GM19239 (cell line): ENCODE results near the gene USP32.

ENCODE experiments used
- DNase-seq: peaks from one replicate; pipeline ENCODE4 v3.0.0; 2011; ENCODE audit warnings: low spot score; ENCODE audit not compliant: insufficient read length
- FAIRE-seq: peaks from 2 replicates; lab custom pipeline; 2011; peaks lifted over from hg19 to GRCh38; lab: Jason Lieb, UNC

Gene USP32

GRCh38 chr17:60163108-60163784 lies 228.7 kb downstream of the USP32 start:
- DNase-seq = no peak

GRCh38 chr17:60161598-60162330 lies 230.2 kb downstream of the USP32 start:
- DNase-seq = no peak
- FAIRE-seq = no peak

More at GRCh38 chr17:60163108-60163784, 228.7 kb downstream of the USP32 start:
- no peak for FAIRE-seq

- no peak for FAIRE-seq
- no peak for DNase-seq
Measured at GRCh38 chr17:60160829-60161501, 231.0 kb downstream of the USP32 start.

- DNase-seq = no peak
- no peak for FAIRE-seq
Measured at GRCh38 chr17:60159479-60159866, 232.5 kb downstream of the USP32 start.

- DNase-seq = no peak
Measured at GRCh38 chr17:60158751-60159478, 233.0 kb downstream of the USP32 start.

GRCh38 chr17:60157487-60158040 lies 234.4 kb downstream of the USP32 start:
- no peak for FAIRE-seq
- DNase-seq = no peak

More at GRCh38 chr17:60158751-60159478, 233.0 kb downstream of the USP32 start:
- FAIRE-seq = no peak

GRCh38 chr17:60156746-60157145 lies 235.2 kb downstream of the USP32 start:
- no peak for FAIRE-seq

GRCh38 chr17:60155815-60156214 lies 236.1 kb downstream of the USP32 start:
- DNase-seq (no peak), FAIRE-seq (no peak)

More at GRCh38 chr17:60156746-60157145, 235.2 kb downstream of the USP32 start:
- DNase-seq = no peak

GRCh38 chr17:60155427-60155814 lies 236.5 kb downstream of the USP32 start:
- DNase-seq (no peak), FAIRE-seq (no peak)

GRCh38 chr17:60154616-60155426 lies 237.1 kb downstream of the USP32 start:
- DNase-seq (no peak), FAIRE-seq (no peak)

GRCh38 chr17:60153606-60154390 lies 238.1 kb downstream of the USP32 start:
- DNase-seq = no peak
- FAIRE-seq = no peak

- peak; percentile 53 for DNase-seq
- peak; percentile 80 for FAIRE-seq
Measured at GRCh38 chr17:60151355-60151754, 240.6 kb downstream of the USP32 start.

- no peak for FAIRE-seq
- DNase-seq = no peak
Measured at GRCh38 chr17:60149691-60150582, 242.0 kb downstream of the USP32 start, which contains the start of gene CA4. Gene CA4, plus strand, starts transcription at chr17:60149973. Its CDS starts 62 bp downstream, at chr17:60150035.

GRCh38 chr17:60148373-60148772 lies 243.6 kb downstream of the USP32 start:
- DNase-seq (no peak), FAIRE-seq (no peak)

- no peak for DNase-seq
Measured at GRCh38 chr17:60147553-60148223, 244.2 kb downstream of the USP32 start.

GRCh38 chr17:60146206-60146605 lies 245.7 kb downstream of the USP32 start:
- FAIRE-seq (no peak), DNase-seq (no peak)

More at GRCh38 chr17:60147553-60148223, 244.2 kb downstream of the USP32 start:
- no peak for FAIRE-seq
